Measurements from ENCODE around the gene UBE2I.

The UBE2I gene

GRCh38 chr16:1336619-1337018 lies 27.2 kb downstream of the UBE2I start (continued):
- TF ChIP-seq ZBTB11 (tag by site-specific recombination; conservative IDR thresholded peaks at IDR 0.05; ENCODE audit: low read depth) (no peak), ZNF146 (tag by site-specific recombination; IDR thresholded peaks at IDR 0.05) (no peak), ZNF239 (tag by site-specific recombination; IDR thresholded peaks at IDR 0.05) (no peak), ZNF610 (tag by site-specific recombination; IDR thresholded peaks at IDR 0.05; ENCODE audit: borderline replicate concordance) (no peak), EGR2 (tag by site-specific recombination; IDR thresholded peaks at IDR 0.05; ENCODE audit: low read depth) (0 out of 2 replicates have a peak, but pooled peaks have one; percentile 14), ZNF670 (tag by site-specific recombination; IDR thresholded peaks at IDR 0.05; ENCODE audit: low read depth) (no peak), ZNF324 (tag by site-specific recombination; IDR thresholded peaks at IDR 0.05) (no peak), ZSCAN30 (tag by site-specific recombination; IDR thresholded peaks at IDR 0.05) (no peak), ZNF707 (tag by site-specific recombination; IDR thresholded peaks at IDR 0.05) (no peak), ZIC2 (tag by site-specific recombination; IDR thresholded peaks at IDR 0.05) (peak; percentile 9; the same call in 1 of the 2 replicates), REST (tag by site-specific recombination; IDR thresholded peaks at IDR 0.05) (no peak)

- Histone ChIP-seq H3K27ac (ENCODE audit: extremely low read depth, low read depth, low read length) (no peak overlapping the region), H3K9me3 (ENCODE audit: control insufficient read depth, insufficient read depth, low read depth, low read length) (no peaks in the 10 kb centered on the region), H3K36me3 (ENCODE audit: control insufficient read depth in 2 of 2, insufficient read depth in 1 of 2, low read length in 2 of 2) (no peaks in the 10 kb centered on the region), H3K4me3 (ENCODE audit: low read depth, low read length) (no peak overlapping the region), H3K4me1 (ENCODE audit: control insufficient read depth, insufficient read depth, low read length) (peaks cover 5% of the 10 kb centered on the region; the same call in 1 of the 2 replicates)
- ChIA-PET CTCF (no interaction called here), POLR2A (interaction anchor here (1.4 kb wide), 1 partner anchor 21 kb away, joined by 3 read pairs; no protein-coding TSS in a partner anchor)
- TF ChIP-seq ZNF37A (tag by site-specific recombination; IDR thresholded peaks at IDR 0.05) (no peak), REPIN1 (tag by site-specific recombination; IDR thresholded peaks at IDR 0.05; ENCODE audit: low read depth) (no peak), ZBTB17 (tag by site-specific recombination; IDR thresholded peaks at IDR 0.05) (0 out of 2 replicates have a peak, but pooled peaks have one; percentile 38), SP2 (tag by site-specific recombination; IDR thresholded peaks at IDR 0.05) (peak; percentile 24; the same call in 1 of the 2 replicates), PATZ1 (tag by site-specific recombination; IDR thresholded peaks at IDR 0.05) (0 out of 2 replicates have a peak, but pooled peaks have one; percentile 6), ZNF654 (tag by site-specific recombination; IDR thresholded peaks at IDR 0.05; ENCODE audit: low read depth) (no peak), ZNF664 (tag by site-specific recombination; IDR thresholded peaks at IDR 0.05) (peak; percentile 77)
Observed at GRCh38 chr16:1337486-1337885, 28.1 kb downstream of the UBE2I start.

Data from HEK293 (cell line).